ENCODE results near the gene LIPJ. TPM values are rescaled to one million over a fixed set of nuclear protein-coding genes. Genes with fewer than 3 reads are reported as not detected.
A peak's percentile ranks its signal among the peaks of the same experiment; 100 is the strongest.

The LIPJ gene, protein sequence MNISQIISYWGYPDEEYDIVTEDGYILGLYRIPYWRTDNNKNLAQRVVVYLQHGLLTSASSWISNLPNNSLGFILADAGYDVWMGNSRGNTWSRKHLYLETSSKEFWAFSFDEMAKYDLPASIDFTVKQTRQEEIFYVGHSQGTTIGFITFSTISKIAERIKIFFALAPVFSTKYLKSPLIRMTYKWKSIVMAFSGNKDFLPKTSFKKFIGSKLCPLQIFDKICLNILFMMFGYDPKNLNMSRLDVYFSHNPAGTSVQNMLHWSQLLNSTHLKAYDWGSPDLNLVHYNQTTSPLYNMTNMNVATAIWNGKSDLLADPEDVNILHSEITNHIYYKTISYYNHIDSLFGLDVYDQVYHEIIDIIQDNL
- total RNA-seq, result not detected
- long read RNA-seq, result 0 reads

GRCh38 chr10:88586462-88586861 is at the start of gene LIPJ:
Gene LIPJ, plus strand, starts transcription at chr10:88586762. Its CDS starts 3,926 bp downstream, at chr10:88590688.
- Histone ChIP-seq H3K9me3 (replicated peaks) (no peaks in the 10 kb centered on the region), H3K27ac (replicated peaks) (no peak within 1 kb of the TSS), H3K36me3 (no peaks in the 10 kb centered on the region), H3K4me1 (peaks cover 12% of the 10 kb centered on the region), H3K27me3 (ENCODE audit: low read depth) (no peaks in the 10 kb centered on the region), H3K4me3 (no peak within 1 kb of the TSS)
- TF ChIP-seq, protein P1, sequence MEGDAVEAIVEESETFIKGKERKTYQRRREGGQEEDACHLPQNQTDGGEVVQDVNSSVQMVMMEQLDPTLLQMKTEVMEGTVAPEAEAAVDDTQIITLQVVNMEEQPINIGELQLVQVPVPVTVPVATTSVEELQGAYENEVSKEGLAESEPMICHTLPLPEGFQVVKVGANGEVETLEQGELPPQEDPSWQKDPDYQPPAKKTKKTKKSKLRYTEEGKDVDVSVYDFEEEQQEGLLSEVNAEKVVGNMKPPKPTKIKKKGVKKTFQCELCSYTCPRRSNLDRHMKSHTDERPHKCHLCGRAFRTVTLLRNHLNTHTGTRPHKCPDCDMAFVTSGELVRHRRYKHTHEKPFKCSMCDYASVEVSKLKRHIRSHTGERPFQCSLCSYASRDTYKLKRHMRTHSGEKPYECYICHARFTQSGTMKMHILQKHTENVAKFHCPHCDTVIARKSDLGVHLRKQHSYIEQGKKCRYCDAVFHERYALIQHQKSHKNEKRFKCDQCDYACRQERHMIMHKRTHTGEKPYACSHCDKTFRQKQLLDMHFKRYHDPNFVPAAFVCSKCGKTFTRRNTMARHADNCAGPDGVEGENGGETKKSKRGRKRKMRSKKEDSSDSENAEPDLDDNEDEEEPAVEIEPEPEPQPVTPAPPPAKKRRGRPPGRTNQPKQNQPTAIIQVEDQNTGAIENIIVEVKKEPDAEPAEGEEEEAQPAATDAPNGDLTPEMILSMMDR (IDR thresholded peaks at IDR 0.05; ENCODE audit: borderline replicate concordance), result no peak
- DNase-seq, result no peak
- intact Hi-C loops (cut with micrococcal nuclease), result no loop called here

DNA sequence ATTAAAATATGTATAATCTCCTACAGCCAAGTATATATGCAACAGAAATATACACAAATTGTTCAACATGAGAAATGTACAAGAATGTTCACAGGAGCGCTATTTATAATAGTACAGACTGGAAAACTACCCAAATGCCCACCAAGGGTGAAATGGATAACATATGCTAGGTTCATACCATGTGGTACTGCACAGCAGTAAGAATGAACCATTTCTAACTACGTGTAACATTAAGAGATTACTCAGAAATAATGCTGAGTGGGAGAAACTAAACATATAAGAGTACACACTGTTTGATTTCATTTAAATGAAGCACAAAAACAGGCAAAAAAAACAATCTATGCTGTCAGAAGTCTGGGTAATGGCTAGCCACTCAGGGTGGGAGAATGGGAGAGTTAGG is 49.2 kb upstream of the LIPJ start:
- no peaks in the 10 kb centered on the region for H3K27me3 ChIP-seq (ENCODE audit: low read depth)
- intact Hi-C loops (cut with micrococcal nuclease), result no loop called here
- no peaks in the 10 kb centered on the region for H3K36me3 ChIP-seq
- peak overlapping the region; percentile 62 for H3K27ac ChIP-seq (replicated peaks)
- no peak overlapping the region for H3K4me3 ChIP-seq
- no peaks in the 10 kb centered on the region for H3K9me3 ChIP-seq (replicated peaks)
- DNase-seq, result no peak
- H3K4me1 ChIP-seq, result peaks cover 17% of the 10 kb centered on the region
- TF ChIP-seq, protein P1 (IDR thresholded peaks at IDR 0.05; ENCODE audit: borderline replicate concordance), result no peak

DNA sequence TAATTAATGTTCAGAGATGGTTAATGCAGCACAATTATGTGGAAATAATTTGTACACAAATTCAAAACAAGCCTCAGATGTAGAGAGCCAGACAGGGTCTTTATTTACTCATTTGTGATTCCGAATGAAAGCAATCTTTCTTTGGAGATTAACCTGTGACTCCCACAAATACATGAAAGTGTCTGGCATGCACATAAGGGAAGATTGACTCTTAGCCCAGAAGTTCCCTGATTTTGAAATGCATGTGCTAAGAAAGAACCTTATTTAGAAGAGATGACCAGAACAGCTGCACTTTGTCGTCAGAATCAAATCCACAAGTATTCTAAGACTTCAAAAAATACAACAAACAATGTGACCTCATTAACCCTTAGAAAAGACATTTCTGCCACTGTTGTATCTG is 48.5 kb upstream of the LIPJ start:
- Histone ChIP-seq H3K27me3 (ENCODE audit: low read depth) (no peaks in the 10 kb centered on the region), H3K4me3 (no peak overlapping the region), H3K9me3 (replicated peaks) (no peaks in the 10 kb centered on the region), H3K4me1 (peaks cover 19% of the 10 kb centered on the region), H3K36me3 (no peaks in the 10 kb centered on the region), H3K27ac (replicated peaks) (peak overlapping the region; percentile 62)
- no peak for DNase-seq
- TF ChIP-seq, protein P1 (IDR thresholded peaks at IDR 0.05; ENCODE audit: borderline replicate concordance), result no peak
- intact Hi-C loops (cut with micrococcal nuclease), result no loop called here

- TF ChIP-seq, protein P1 (IDR thresholded peaks at IDR 0.05; ENCODE audit: borderline replicate concordance), result no peak
- no peak overlapping the region for H3K4me3 ChIP-seq
- intact Hi-C loops (cut with micrococcal nuclease), result no loop called here
- no peaks in the 10 kb centered on the region for H3K9me3 ChIP-seq (replicated peaks)
- DNase-seq, result no peak
- H3K27ac ChIP-seq (replicated peaks), result peak overlapping the region; percentile 74
- peaks cover 19% of the 10 kb centered on the region for H3K4me1 ChIP-seq
- H3K36me3 ChIP-seq, result no peaks in the 10 kb centered on the region
- no peaks in the 10 kb centered on the region for H3K27me3 ChIP-seq (ENCODE audit: low read depth)
These were observed 46.2 kb upstream of the LIPJ start for GRCh38 chr10:88540351-88540750.

GRCh38 chr10:88541116-88541626 is 45.4 kb upstream of the LIPJ start:
- Histone ChIP-seq H3K36me3 (no peaks in the 10 kb centered on the region), H3K27ac (replicated peaks) (peak overlapping the region; percentile 74), H3K4me1 (peaks cover 19% of the 10 kb centered on the region), H3K27me3 (ENCODE audit: low read depth) (no peaks in the 10 kb centered on the region), H3K4me3 (no peak overlapping the region), H3K9me3 (replicated peaks) (no peaks in the 10 kb centered on the region)
- intact Hi-C loops (cut with micrococcal nuclease), result no loop called here
- DNase-seq, result no peak
- TF ChIP-seq, protein P1 (IDR thresholded peaks at IDR 0.05; ENCODE audit: borderline replicate concordance), result no peak

Data from left ventricle myocardium inferior (tissue), 1 donor.